Transverse colon (tissue), 4 donors: Measurements from ENCODE around the gene SEPTIN8. TPM values are rescaled to one million over a fixed set of nuclear protein-coding genes. Genes with fewer than 3 reads are reported as not detected.

Experiments used
- DNase-seq: peaks from one replicate; pipeline ENCODE4 v3.0.0-alpha.2; 2019
- H3K27ac ChIP-seq, 4 donors: fragments of 200-600 bp; sonication (generic); 2 replicates each; pipeline ENCODE4 v1.5.1; 2016 to 2018; ENCODE audit warnings: inconsistent platforms in 4 of 4
- H3K27me3 ChIP-seq: fragments of 200-600 bp; sonication (generic); 2 replicates; pipeline ENCODE4 v1.5.1; 2017; ENCODE audit warnings: inconsistent platforms
- H3K36me3 ChIP-seq, 4 donors: fragments of 200-600 bp; sonication (generic); 2 replicates each; pipeline ENCODE4 v1.5.1; 2017 to 2019; ENCODE audit warnings: inconsistent platforms in 4 of 4
- H3K4me1 ChIP-seq, 4 donors: fragments of 200-600 bp; sonication (generic); 2 replicates each; pipeline ENCODE4 v1.5.1; 2017 to 2020; ENCODE audit warnings: inconsistent platforms in 4 of 4
- H3K4me3 ChIP-seq, 4 donors: fragments of 200-600 bp; sonication (generic); 1 replicate in 1 of 4; 2 replicates in 3 of 4; pipeline versions ENCODE4 v1.5.1 to v1.6.1; 2017 to 2019; ENCODE audit warnings: inconsistent platforms in 4 of 4
- H3K9me3 ChIP-seq, 2 donors: fragments of 200-600 bp; sonication (generic); 2 replicates each; pipeline ENCODE4 v1.5.1; 2017 to 2019; ENCODE audit warnings: inconsistent platforms in 2 of 2
- CTCF ChIP-seq, 5 experiments: fragments of 200-600 bp in 3 of 5; fragments of 450-650 bp in 2 of 5; sonication (generic) in 3 of 5; IDR thresholded peaks; 1 replicate in 2 of 5; 2 replicates in 3 of 5; pipeline ENCODE4 v1.5.1; 2016 to 2017; ENCODE audit warnings: antibody characterized with exemption in 5 of 5, inconsistent platforms in 3 of 5, mild to moderate bottlenecking in 2 of 5, moderate library complexity in 1 of 5
- EP300 ChIP-seq: sonication (generic); formaldehyde crosslinking; IDR thresholded peaks from one replicate; pipeline ENCODE4 v1.6.1; 2017; ENCODE audit warnings: antibody characterized with exemption, low read depth
- POLR2A ChIP-seq: fragments of 450-650 bp; IDR thresholded peaks from one replicate; pipeline ENCODE4 v1.6.1; 2016; ENCODE audit warnings: antibody characterized with exemption, mild to moderate bottlenecking, moderate library complexity
- POLR2AphosphoS5 ChIP-seq, 3 donors: sonication (generic); formaldehyde crosslinking; IDR thresholded peaks; one replicate each; pipeline ENCODE4 v1.6.1; 2016; ENCODE audit warnings: antibody characterized with exemption in 3 of 3
- WGBS, 2 donors: methylation state at CpG; one replicate each; pipeline ENCODE4 v1.1.5; 2018; ENCODE audit warnings: low coverage in 1 of 2; 5-methylcytosine and 5-hydroxymethylcytosine counted together
- in situ Hi-C, 4 donors: fragments of 200-750 bp; cut with MboI; loops; one replicate each; pipeline versions ENCODE4 v1.15.0 to v1.15.1; 2017; ENCODE audit warnings: low sequenced_read_pairs in 3 of 4, low pct_ligation_motif_present in 1 of 4, low pct_unique_long_range_greater_than_20kb in 1 of 4
- intact Hi-C: fragments of 100-400 bp; cut with DNase I; formaldehyde crosslinking; loops from one replicate; pipeline ENCODE4 v1.15.1; 2023; ENCODE audit warnings: low total_unique reads
- total RNA-seq, 4 donors: library from RNA; depleted of rRNA; stranded (reverse); fragments of >200 nt; gene quantifications; one replicate each; pipeline ENCODE4 v1.1.0, GENCODE V29; 2016

SEPTIN8 gene
- total RNA-seq, 4 donors from 2014 or later, result 38.4 to 70.7 (median 53.5) TPM

- peak; percentile 98 for DNase-seq
- in situ Hi-C loops (no loop called here), intact Hi-C loops (no loop called here)
- H3K27ac ChIP-seq, result peak within 1 kb of the TSS; percentile 67 to 93 (median 86)
- TF ChIP-seq CTCF (IDR thresholded peaks at IDR 0.05) (peak; percentile 20 to 67 (median 34)), POLR2AphosphoS5 (IDR thresholded peaks at IDR 0.05) (peak; percentile 30 to 73 (median 58)), EP300 (no peak), POLR2A (peak; percentile 38)
- H3K36me3 ChIP-seq, result no peaks in the 10 kb centered on the region
- peak within 1 kb of the TSS; percentile 69 to 90 (median 81) for H3K4me3 ChIP-seq
- H3K27me3 ChIP-seq, result peaks cover 19% of the 10 kb centered on the region
- WGBS, 2 donors, result 1% methylated on average over 62 of the region's 81 CpGs; no CpG with 5 or more reads in 1 of the 2 donors
- peaks cover 0 to 12% (median 8%) of the 10 kb centered on the region in 4 donors for H3K4me1 ChIP-seq
- H3K9me3 ChIP-seq, result no peaks in the 10 kb centered on the region
Measured at GRCh38 chr5:132736853-132737833, 39.9 kb downstream of the SEPTIN8 start, which contains the start of gene KIF3A. Gene KIF3A, minus strand, starts transcription at chr5:132737546. Its CDS starts 127 bp downstream, at chr5:132737419.

- 52 to 62% methylated on average over 2 of the region's 2 CpGs for WGBS, 2 donors
- in situ Hi-C loops (no loop called here), intact Hi-C loops (no loop called here)
- no peak overlapping the region for H3K27ac ChIP-seq
- peaks cover 0 to 12% (median 8%) of the 10 kb centered on the region in 4 donors for H3K4me1 ChIP-seq
- H3K4me3 ChIP-seq, result no peak overlapping the region
- no peaks in the 10 kb centered on the region for H3K9me3 ChIP-seq
- TF ChIP-seq EP300 (no peak), CTCF (IDR thresholded peaks at IDR 0.05) (no peak), POLR2A (no peak), POLR2AphosphoS5 (IDR thresholded peaks at IDR 0.05) (no peak)
- no peaks in the 10 kb centered on the region for H3K36me3 ChIP-seq
- DNase-seq, result no peak
- peaks cover 6% of the 10 kb centered on the region for H3K27me3 ChIP-seq
Measured at GRCh38 chr5:132734687-132735086, 42.4 kb downstream of the SEPTIN8 start.

- TF ChIP-seq POLR2A (no peak), CTCF (IDR thresholded peaks at IDR 0.05) (no peak), POLR2AphosphoS5 (IDR thresholded peaks at IDR 0.05) (no peak), EP300 (no peak)
- in situ Hi-C loops (no loop called here), intact Hi-C loops (no loop called here)
- no peaks in the 10 kb centered on the region for H3K27me3 ChIP-seq
- DNase-seq, result no peak
- no peak overlapping the region for H3K27ac ChIP-seq
- no peaks in the 10 kb centered on the region for H3K9me3 ChIP-seq
- H3K36me3 ChIP-seq, result no peaks in the 10 kb centered on the region
- peaks cover 0 to 12% (median 8%) of the 10 kb centered on the region in 4 donors for H3K4me1 ChIP-seq
- H3K4me3 ChIP-seq, result no peak overlapping the region
- WGBS, 2 donors, result 83 to 88% methylated on average over 2 of the region's 2 CpGs
Measured at GRCh38 chr5:132733499-132734148, 43.4 kb downstream of the SEPTIN8 start.

- H3K4me1 ChIP-seq, result no peaks in the 10 kb centered on the region
- WGBS, 2 donors, result 95 to 97% methylated on average over 10 of the region's 10 CpGs
- no peak for DNase-seq
- H3K27me3 ChIP-seq, result no peaks in the 10 kb centered on the region
- H3K36me3 ChIP-seq, result no peaks in the 10 kb centered on the region
- intact Hi-C loops, result no loop called here
- TF ChIP-seq CTCF (IDR thresholded peaks at IDR 0.05) (no peak), POLR2A (no peak), EP300 (no peak), POLR2AphosphoS5 (IDR thresholded peaks at IDR 0.05) (no peak)
- no peaks in the 10 kb centered on the region for H3K9me3 ChIP-seq
- no peak overlapping the region for H3K4me3 ChIP-seq
- no peak overlapping the region for H3K27ac ChIP-seq
- in situ Hi-C loops, result no loop called here
Measured at GRCh38 chr5:132729896-132730295, 47.1 kb downstream of the SEPTIN8 start.
